Measurements from ENCODE around the gene AIMP1.
"Not testable (repeated sequence)": the region's sequence is repeated elsewhere in the genome, so short reads cannot be mapped to it uniquely, and the experiment has no call there.

AIMP1 gene

GRCh38 chr4:106318511-106318910 lies 2.2 kb downstream of the AIMP1 start:
- Histone ChIP-seq H2AFZ (ENCODE audit: low read depth, low read length) (no peak overlapping the region), H3K4me1 (ENCODE audit: insufficient read depth, low read length) (peaks cover 22% of the 10 kb centered on the region), H3K4me3 (ENCODE audit: low read length) (no peak overlapping the region), H3K9me3 (ENCODE audit: low read length) (peaks cover 2% of the 10 kb centered on the region), H3K36me3 (ENCODE audit: insufficient read depth, low read length) (no peaks in the 10 kb centered on the region), H3K27me3 (ENCODE audit: insufficient read depth, low read length) (no peaks in the 10 kb centered on the region)

- H3K4me1 ChIP-seq (ENCODE audit: insufficient read depth, low read length) = peaks cover 17% of the 10 kb centered on the region
- H2AFZ ChIP-seq (ENCODE audit: low read depth, low read length) = no peak overlapping the region
- no peaks in the 10 kb centered on the region for H3K27me3 ChIP-seq (ENCODE audit: insufficient read depth, low read length)
- no peak overlapping the region for H3K4me3 ChIP-seq (ENCODE audit: low read length)
- H3K36me3 ChIP-seq (ENCODE audit: insufficient read depth, low read length) = no peaks in the 10 kb centered on the region
- H3K9me3 ChIP-seq (ENCODE audit: low read length) = peaks cover 2% of the 10 kb centered on the region
These were observed 3.9 kb downstream of the AIMP1 start for GRCh38 chr4:106320235-106320634.

GRCh38 chr4:106321168-106321567 lies 4.8 kb downstream of the AIMP1 start:
- not testable (repeated sequence) for H3K27me3 ChIP-seq (ENCODE audit: insufficient read depth, low read length); H3K9me3 ChIP-seq (ENCODE audit: low read length); H3K36me3 ChIP-seq (ENCODE audit: insufficient read depth, low read length); H3K4me3 ChIP-seq (ENCODE audit: low read length); H2AFZ ChIP-seq (ENCODE audit: low read depth, low read length)
- H3K4me1 ChIP-seq (ENCODE audit: insufficient read depth, low read length) = peaks cover 15% of the 10 kb centered on the region

GRCh38 chr4:106321814-106322213 lies 5.5 kb downstream of the AIMP1 start:
- H3K4me1 ChIP-seq (ENCODE audit: insufficient read depth, low read length) = peaks cover 15% of the 10 kb centered on the region
- H3K4me3 ChIP-seq (ENCODE audit: low read length); H3K27me3 ChIP-seq (ENCODE audit: insufficient read depth, low read length); H3K36me3 ChIP-seq (ENCODE audit: insufficient read depth, low read length); H2AFZ ChIP-seq (ENCODE audit: low read depth, low read length); H3K9me3 ChIP-seq (ENCODE audit: low read length): not testable (repeated sequence)

- H3K9me3 ChIP-seq (ENCODE audit: low read length) = peaks cover 2% of the 10 kb centered on the region
- peaks cover 14% of the 10 kb centered on the region for H3K36me3 ChIP-seq (ENCODE audit: insufficient read depth, low read length)
- H3K4me1 ChIP-seq (ENCODE audit: insufficient read depth, low read length) = peaks cover 6% of the 10 kb centered on the region
- H3K4me3 ChIP-seq (ENCODE audit: low read length) = no peak overlapping the region
- H2AFZ ChIP-seq (ENCODE audit: low read depth, low read length) = no peak overlapping the region
- no peaks in the 10 kb centered on the region for H3K27me3 ChIP-seq (ENCODE audit: insufficient read depth, low read length)
These were observed 6.8 kb downstream of the AIMP1 start for GRCh38 chr4:106323119-106323518.

- no peak overlapping the region for H2AFZ ChIP-seq (ENCODE audit: low read depth, low read length)
- H3K9me3 ChIP-seq (ENCODE audit: low read length) = no peaks in the 10 kb centered on the region
- peaks cover 29% of the 10 kb centered on the region for H3K36me3 ChIP-seq (ENCODE audit: insufficient read depth, low read length)
- H3K4me1 ChIP-seq (ENCODE audit: insufficient read depth, low read length) = no peaks in the 10 kb centered on the region
- no peak overlapping the region for H3K4me3 ChIP-seq (ENCODE audit: low read length)
- no peaks in the 10 kb centered on the region for H3K27me3 ChIP-seq (ENCODE audit: insufficient read depth, low read length)
These were observed 9.4 kb downstream of the AIMP1 start for GRCh38 chr4:106325800-106326199.

GRCh38 chr4:106329041-106329618 lies 12.8 kb downstream of the AIMP1 start:
- Histone ChIP-seq H3K9me3 (ENCODE audit: low read length) (no peaks in the 10 kb centered on the region), H3K27me3 (ENCODE audit: insufficient read depth, low read length) (no peaks in the 10 kb centered on the region), H2AFZ (ENCODE audit: low read depth, low read length) (no peak overlapping the region), H3K36me3 (ENCODE audit: insufficient read depth, low read length) (peaks cover 55% of the 10 kb centered on the region), H3K4me1 (ENCODE audit: insufficient read depth, low read length) (no peaks in the 10 kb centered on the region), H3K4me3 (ENCODE audit: low read length) (no peak overlapping the region)

- Histone ChIP-seq H2AFZ (ENCODE audit: low read depth, low read length) (no peak overlapping the region), H3K9me3 (ENCODE audit: low read length) (peaks cover 2% of the 10 kb centered on the region)
These were observed 16.8 kb downstream of the AIMP1 start for GRCh38 chr4:106333186-106333585.

GRCh38 chr4:106334741-106335470 lies 18.6 kb downstream of the AIMP1 start:
- Histone ChIP-seq H3K27me3 (ENCODE audit: insufficient read depth, low read length) (no peaks in the 10 kb centered on the region), H3K4me3 (ENCODE audit: low read length) (no peak overlapping the region), H3K9me3 (ENCODE audit: low read length) (peaks cover 4% of the 10 kb centered on the region), H3K36me3 (ENCODE audit: insufficient read depth, low read length) (peaks cover 55% of the 10 kb centered on the region), H3K4me1 (ENCODE audit: insufficient read depth, low read length) (no peaks in the 10 kb centered on the region), H2AFZ (ENCODE audit: low read depth, low read length) (no peak overlapping the region)

More at GRCh38 chr4:106333186-106333585, 16.8 kb downstream of the AIMP1 start:
- no peak overlapping the region for H3K4me3 ChIP-seq (ENCODE audit: low read length)
- H3K27me3 ChIP-seq (ENCODE audit: insufficient read depth, low read length) = no peaks in the 10 kb centered on the region
- peaks cover 59% of the 10 kb centered on the region for H3K36me3 ChIP-seq (ENCODE audit: insufficient read depth, low read length)
- no peaks in the 10 kb centered on the region for H3K4me1 ChIP-seq (ENCODE audit: insufficient read depth, low read length)

GRCh38 chr4:106336618-106337017 lies 20.3 kb downstream of the AIMP1 start:
- H3K4me1 ChIP-seq (ENCODE audit: insufficient read depth, low read length) = no peaks in the 10 kb centered on the region
- H3K4me3 ChIP-seq (ENCODE audit: low read length) = no peak overlapping the region
- no peak overlapping the region for H2AFZ ChIP-seq (ENCODE audit: low read depth, low read length)
- peaks cover 46% of the 10 kb centered on the region for H3K36me3 ChIP-seq (ENCODE audit: insufficient read depth, low read length)
- no peaks in the 10 kb centered on the region for H3K27me3 ChIP-seq (ENCODE audit: insufficient read depth, low read length)
- peaks cover 7% of the 10 kb centered on the region for H3K9me3 ChIP-seq (ENCODE audit: low read length)

- no peak overlapping the region for H2AFZ ChIP-seq (ENCODE audit: low read depth, low read length)
- H3K36me3 ChIP-seq (ENCODE audit: insufficient read depth, low read length) = peaks cover 38% of the 10 kb centered on the region
- no peaks in the 10 kb centered on the region for H3K4me1 ChIP-seq (ENCODE audit: insufficient read depth, low read length)
- H3K9me3 ChIP-seq (ENCODE audit: low read length) = peaks cover 7% of the 10 kb centered on the region
- no peak overlapping the region for H3K4me3 ChIP-seq (ENCODE audit: low read length)
- H3K27me3 ChIP-seq (ENCODE audit: insufficient read depth, low read length) = no peaks in the 10 kb centered on the region
These were observed 21.6 kb downstream of the AIMP1 start for GRCh38 chr4:106337916-106338315.

- Histone ChIP-seq H3K9me3 (ENCODE audit: low read length) (peaks cover 7% of the 10 kb centered on the region), H3K4me3 (ENCODE audit: low read length) (no peak overlapping the region), H3K4me1 (ENCODE audit: insufficient read depth, low read length) (no peaks in the 10 kb centered on the region), H2AFZ (ENCODE audit: low read depth, low read length) (no peak overlapping the region), H3K36me3 (ENCODE audit: insufficient read depth, low read length) (peaks cover 31% of the 10 kb centered on the region), H3K27me3 (ENCODE audit: insufficient read depth, low read length) (no peaks in the 10 kb centered on the region)
These were observed 22.3 kb downstream of the AIMP1 start for GRCh38 chr4:106338671-106339070.

GRCh38 chr4:106339431-106339830 lies 23.1 kb downstream of the AIMP1 start:
- Histone ChIP-seq H3K36me3 (ENCODE audit: insufficient read depth, low read length) (peaks cover 27% of the 10 kb centered on the region), H2AFZ (ENCODE audit: low read depth, low read length) (no peak overlapping the region), H3K9me3 (ENCODE audit: low read length) (peaks cover 7% of the 10 kb centered on the region), H3K4me1 (ENCODE audit: insufficient read depth, low read length) (no peaks in the 10 kb centered on the region), H3K27me3 (ENCODE audit: insufficient read depth, low read length) (no peaks in the 10 kb centered on the region), H3K4me3 (ENCODE audit: low read length) (no peak overlapping the region)

GRCh38 chr4:106340774-106341173 lies 24.4 kb downstream of the AIMP1 start:
- Histone ChIP-seq H3K36me3 (ENCODE audit: insufficient read depth, low read length) (peaks cover 27% of the 10 kb centered on the region), H3K9me3 (ENCODE audit: low read length) (peaks cover 7% of the 10 kb centered on the region), H3K4me1 (ENCODE audit: insufficient read depth, low read length) (no peaks in the 10 kb centered on the region), H3K4me3 (ENCODE audit: low read length) (no peak overlapping the region), H2AFZ (ENCODE audit: low read depth, low read length) (no peak overlapping the region), H3K27me3 (ENCODE audit: insufficient read depth, low read length) (no peaks in the 10 kb centered on the region)
